Epithelial cell of alveolus of lung (primary cell): ENCODE results near the gene PTTG2. TPM values are rescaled to one million over a fixed set of nuclear protein-coding genes. Genes with fewer than 3 reads are reported as not detected.

Source experiments
- total RNA-seq: library from RNA; depleted of rRNA; stranded (reverse); fragments of >200 nt; gene quantifications from 2 replicates; pipeline ENCODE4 v1.2.1, GENCODE V29; 2015

PTTG2 gene
- total RNA-seq = not detected in 2 replicates

GRCh38 chr4:37960098-37960497 is at the start of gene PTTG2:
PTTG2 (plus strand) TSS chr4:37960398; CDS start chr4:37960435, 37 bp downstream.

Other genes with a start within 250 kb of the PTTG2 start
- gene PGM2, start 133.7 kb upstream of the PTTG2 start, total RNA-seq = 13.0 and 22.6 TPM in 2 replicates
- 64.0 and 112 TPM in 2 replicates for gene TBC1D1, start 69.3 kb upstream of the PTTG2 start, total RNA-seq